BLaER1 (cell line): ENCODE data around the gene FCRLA.
"Not testable (repeated sequence)": the region's sequence is repeated elsewhere in the genome, so short reads cannot be mapped to it uniquely, and the experiment has no call there.

ENCODE experiments used
- H3K27ac ChIP-seq: shearing (Covaris generic); formaldehyde crosslinking; 2 replicates; pipeline ENCODE4 v1.8.1; 2022
- H3K27me3 ChIP-seq: shearing (Covaris generic); formaldehyde crosslinking; 2 replicates; pipeline ENCODE4 v1.8.1; 2022
- H3K36me3 ChIP-seq: shearing (Covaris generic); formaldehyde crosslinking; 2 replicates; pipeline ENCODE4 v1.8.1; 2022
- H3K4me1 ChIP-seq: shearing (Covaris generic); formaldehyde crosslinking; 2 replicates; pipeline ENCODE4 v1.8.1; 2022
- H3K4me2 ChIP-seq: shearing (Covaris generic); formaldehyde crosslinking; 2 replicates; pipeline ENCODE4 v1.8.1; 2022
- H3K4me3 ChIP-seq: shearing (Covaris generic); formaldehyde crosslinking; 2 replicates; pipeline ENCODE4 v1.8.1; 2022
- H3K9ac ChIP-seq: shearing (Covaris generic); formaldehyde crosslinking; 2 replicates; pipeline ENCODE4 v1.8.1; 2022
- H3K9me3 ChIP-seq: shearing (Covaris generic); formaldehyde crosslinking; 2 replicates; pipeline ENCODE4 v1.8.1; 2022
- H4K20me1 ChIP-seq: shearing (Covaris generic); formaldehyde crosslinking; 2 replicates; pipeline ENCODE4 v1.8.1; 2022
- Cebpa-rat ChIP-seq: shearing (Covaris generic); IDR thresholded peaks from 2 replicates; pipeline ENCODE4 v1.8.1; 2022

FCRLA gene

DNA sequence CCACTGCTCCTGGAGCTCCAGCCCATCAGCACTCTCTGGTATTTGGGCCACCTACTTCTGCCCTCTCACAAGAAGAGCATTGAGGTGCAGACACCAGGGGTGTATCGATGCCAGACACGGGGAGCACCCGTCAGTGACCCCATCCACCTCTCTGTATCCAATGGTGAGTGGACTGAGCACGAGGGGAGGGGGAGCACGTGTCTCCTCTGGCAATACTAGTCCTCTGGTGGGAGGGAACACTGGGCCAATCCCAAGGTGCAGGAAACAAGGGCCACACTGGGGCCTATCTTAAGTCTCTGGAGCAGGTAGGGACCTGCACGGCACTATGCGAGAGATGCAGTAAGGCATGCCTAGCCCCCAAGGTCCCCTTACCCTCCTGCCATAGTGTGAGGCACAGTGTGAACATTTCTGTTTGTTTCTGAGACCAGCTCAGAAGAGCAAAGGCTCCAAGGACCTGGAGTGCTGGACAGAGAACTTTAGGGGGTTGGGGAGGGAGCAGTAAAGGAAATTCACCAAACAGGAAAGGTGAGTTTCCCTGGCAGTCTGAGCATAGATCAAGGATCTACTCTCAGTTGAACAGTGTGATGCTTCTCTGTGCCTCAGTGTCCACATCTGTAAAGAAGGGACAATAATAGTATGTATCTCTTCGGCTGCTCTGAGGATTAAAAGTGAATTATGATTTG, 16.6 kb downstream of the FCRLA start:
- Histone ChIP-seq H3K4me1 (peaks cover 46% of the 10 kb centered on the region), H3K4me3 (no peak overlapping the region), H3K27ac (no peak overlapping the region), H3K9me3 (no peaks in the 10 kb centered on the region), H3K9ac (no peak overlapping the region), H3K4me2 (no peak overlapping the region), H4K20me1 (no peaks in the 10 kb centered on the region), H3K27me3 (no peaks in the 10 kb centered on the region), H3K36me3 (no peaks in the 10 kb centered on the region)
- TF ChIP-seq Cebpa-rat, result no peak

DNA sequence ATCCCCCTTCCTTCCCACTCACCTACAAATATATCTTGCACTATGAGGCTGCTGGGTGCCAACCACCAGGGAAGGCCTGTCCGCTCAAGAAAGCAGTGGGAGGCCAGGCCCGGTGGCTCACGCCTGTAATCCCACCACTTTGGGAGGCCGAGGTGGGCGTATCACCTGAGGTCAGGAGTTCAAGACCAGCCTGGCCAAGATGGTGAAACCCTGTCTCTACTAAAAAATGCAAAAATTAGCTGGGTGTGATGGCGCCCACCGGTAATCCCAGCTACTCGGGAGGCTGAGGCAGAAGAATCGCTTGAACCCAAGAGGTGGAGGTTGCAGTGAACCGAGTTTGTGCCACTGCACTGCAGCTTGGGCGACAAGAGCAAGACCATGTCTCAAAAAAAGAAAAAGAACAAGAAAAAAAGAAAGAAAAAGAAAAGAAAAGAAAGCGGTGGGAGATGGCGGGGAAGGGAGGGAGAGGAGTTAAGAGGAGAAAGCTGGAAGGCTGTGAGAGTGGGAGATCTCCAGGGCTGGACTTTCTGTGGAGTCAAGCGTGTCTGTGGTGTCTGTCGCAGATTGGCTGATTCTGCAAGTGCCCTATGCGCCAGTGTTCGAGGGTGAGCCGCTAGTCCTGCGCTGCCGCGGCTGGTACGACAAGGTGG, 18.4 kb downstream of the FCRLA start:
- not testable (repeated sequence) for H3K9me3 ChIP-seq, H4K20me1 ChIP-seq, H3K36me3 ChIP-seq, H3K27me3 ChIP-seq
- Histone ChIP-seq H3K4me2 (peak overlapping the region; percentile 96), H3K4me1 (peaks cover 28% of the 10 kb centered on the region), H3K9ac (peak overlapping the region; percentile 88), H3K27ac (peak overlapping the region; percentile 89), H3K4me3 (peak overlapping the region; percentile 89)

DNA sequence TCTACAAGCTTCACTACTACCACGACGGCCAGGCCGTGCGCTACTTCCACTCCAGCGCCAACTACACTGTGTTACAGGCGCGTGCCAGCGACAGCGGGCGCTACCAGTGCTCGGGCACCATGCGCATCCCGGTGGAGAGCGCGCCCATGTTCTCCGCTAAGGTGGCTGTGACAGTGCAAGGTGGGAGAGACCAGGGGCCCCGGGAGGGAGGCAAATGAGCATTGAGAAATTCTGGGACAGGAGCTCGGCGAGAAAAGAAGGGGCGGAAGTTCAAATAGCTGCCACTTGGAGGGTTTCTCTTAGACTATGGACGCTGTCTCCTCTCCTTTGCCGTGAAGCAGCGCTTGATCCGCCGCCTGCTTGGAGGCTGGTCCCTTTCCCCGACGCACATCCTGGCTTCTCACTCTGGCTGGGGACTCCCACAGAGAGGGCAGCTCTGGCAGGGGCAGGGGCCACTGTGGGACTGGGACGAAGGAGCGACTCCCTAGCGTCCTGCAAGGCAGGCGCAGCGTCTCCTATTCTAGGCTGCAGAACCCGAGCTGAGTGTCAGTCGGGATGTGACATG, 19.0 kb downstream of the FCRLA start:
- Histone ChIP-seq H3K4me2 (peak overlapping the region; percentile 96), H3K27me3 (no peaks in the 10 kb centered on the region), H3K9me3 (no peaks in the 10 kb centered on the region), H3K4me1 (peaks cover 26% of the 10 kb centered on the region), H3K27ac (peak overlapping the region; percentile 89), H3K36me3 (no peaks in the 10 kb centered on the region), H3K4me3 (peak overlapping the region; percentile 89), H3K9ac (peak overlapping the region; percentile 88), H4K20me1 (no peaks in the 10 kb centered on the region)
- no peak for TF ChIP-seq Cebpa-rat

- H3K4me2 ChIP-seq, result peak overlapping the region; percentile 96
- no peaks in the 10 kb centered on the region for H3K36me3 ChIP-seq
- peaks cover 26% of the 10 kb centered on the region for H3K4me1 ChIP-seq
- H3K9ac ChIP-seq, result peak overlapping the region; percentile 88
- no peaks in the 10 kb centered on the region for H4K20me1 ChIP-seq
- H3K9me3 ChIP-seq, result no peaks in the 10 kb centered on the region
- H3K27ac ChIP-seq, result peak overlapping the region; percentile 89
- no peak for TF ChIP-seq Cebpa-rat
- no peaks in the 10 kb centered on the region for H3K27me3 ChIP-seq
- peak overlapping the region; percentile 89 for H3K4me3 ChIP-seq
Measured at GRCh38 chr1:161726473-161727255, 19.6 kb downstream of the FCRLA start.

- H3K27me3 ChIP-seq, result no peaks in the 10 kb centered on the region
- TF ChIP-seq Cebpa-rat, result no peak
Measured at GRCh38 chr1:161727256-161727924, 20.4 kb downstream of the FCRLA start.

DNA sequence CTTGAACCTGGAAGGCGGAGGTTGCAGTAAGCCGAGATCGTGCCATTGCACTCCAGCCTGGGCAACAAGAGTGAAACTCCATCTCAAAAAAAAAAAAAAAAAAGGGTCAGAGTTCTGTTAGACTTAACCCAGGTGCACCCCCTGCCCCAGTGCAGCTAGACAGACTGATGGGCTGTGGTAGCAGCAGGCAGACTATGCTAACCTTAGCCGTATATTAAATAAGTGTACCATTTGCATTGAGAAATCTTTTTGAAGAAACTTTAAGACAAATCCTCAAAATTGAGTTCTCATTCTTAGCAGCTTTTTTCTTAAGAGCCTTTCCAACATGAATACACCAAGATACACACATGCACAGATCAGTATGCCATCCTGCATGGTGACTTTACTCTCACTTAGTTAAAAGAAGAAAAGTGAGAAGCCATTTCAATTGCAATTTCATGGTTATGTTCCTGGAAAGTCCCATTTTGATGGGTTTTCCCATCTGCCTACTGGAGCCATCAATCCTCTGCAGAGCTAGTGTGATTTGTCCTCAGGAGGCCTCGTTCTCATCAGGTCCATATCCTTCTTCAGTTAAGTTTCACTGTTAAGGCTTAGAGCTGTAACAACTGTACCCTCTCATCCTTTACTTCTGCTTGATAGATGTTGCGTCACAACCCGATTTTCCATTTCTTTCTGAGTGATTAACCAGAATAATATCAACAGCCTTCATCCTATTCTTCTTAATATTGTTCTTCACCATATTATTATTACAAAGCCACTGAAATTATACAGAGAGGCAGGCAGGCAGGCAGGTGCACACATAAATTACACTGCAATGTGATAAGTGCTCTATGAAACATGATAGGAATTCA, 21.6 kb downstream of the FCRLA start:
- H3K4me2 ChIP-seq, result no peak overlapping the region
- H4K20me1 ChIP-seq, result no peaks in the 10 kb centered on the region
- no peak for TF ChIP-seq Cebpa-rat
- no peaks in the 10 kb centered on the region for H3K9me3 ChIP-seq
- H3K36me3 ChIP-seq, result no peaks in the 10 kb centered on the region
- peaks cover 26% of the 10 kb centered on the region for H3K4me1 ChIP-seq
- no peaks in the 10 kb centered on the region for H3K27me3 ChIP-seq
- no peak overlapping the region for H3K9ac ChIP-seq
- no peak overlapping the region for H3K4me3 ChIP-seq
- no peak overlapping the region for H3K27ac ChIP-seq

More at GRCh38 chr1:161727256-161727924, 20.4 kb downstream of the FCRLA start:
- H3K4me2 ChIP-seq, result peak overlapping the region; percentile 96
- no peaks in the 10 kb centered on the region for H3K36me3 ChIP-seq
- peak overlapping the region; percentile 89 for H3K4me3 ChIP-seq
- no peaks in the 10 kb centered on the region for H3K9me3 ChIP-seq
- H3K9ac ChIP-seq, result peak overlapping the region; percentile 77
- peak overlapping the region; percentile 75 for H3K27ac ChIP-seq
- H4K20me1 ChIP-seq, result no peaks in the 10 kb centered on the region
- peaks cover 26% of the 10 kb centered on the region for H3K4me1 ChIP-seq

- TF ChIP-seq Cebpa-rat, result no peak
Measured at GRCh38 chr1:161730050-161730564, 23.1 kb downstream of the FCRLA start.

DNA sequence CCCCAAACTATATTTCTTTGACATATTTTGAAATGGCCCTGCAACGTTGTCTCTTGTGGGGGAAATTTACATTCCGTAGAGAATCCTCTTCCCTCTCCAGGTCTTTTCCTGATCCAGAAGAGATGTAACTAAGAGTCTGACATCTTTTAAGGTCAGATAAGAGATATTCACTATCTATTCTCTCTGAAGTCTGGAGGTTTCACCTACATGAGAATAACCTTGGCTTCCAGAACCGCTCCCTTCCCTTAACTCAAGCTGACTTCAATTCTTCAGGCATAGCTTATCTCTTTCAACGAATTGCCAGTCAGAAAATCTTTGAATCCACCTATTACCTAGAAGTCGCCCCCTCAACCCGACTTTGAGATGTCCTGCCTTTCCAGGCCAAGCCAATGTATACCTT, 24.2 kb downstream of the FCRLA start:
- H3K36me3 ChIP-seq, result no peaks in the 10 kb centered on the region
- H3K4me2 ChIP-seq, result no peak overlapping the region
- no peaks in the 10 kb centered on the region for H3K27me3 ChIP-seq
- no peak overlapping the region for H3K9ac ChIP-seq
- H3K4me1 ChIP-seq, result peaks cover 11% of the 10 kb centered on the region
- no peak overlapping the region for H3K4me3 ChIP-seq
- TF ChIP-seq Cebpa-rat, result no peak
- H4K20me1 ChIP-seq, result no peaks in the 10 kb centered on the region
- H3K9me3 ChIP-seq, result no peaks in the 10 kb centered on the region
- no peak overlapping the region for H3K27ac ChIP-seq

More at GRCh38 chr1:161730050-161730564, 23.1 kb downstream of the FCRLA start:
- no peaks in the 10 kb centered on the region for H4K20me1 ChIP-seq
- no peak overlapping the region for H3K27ac ChIP-seq
- H3K9me3 ChIP-seq, result no peaks in the 10 kb centered on the region
- peaks cover 19% of the 10 kb centered on the region for H3K4me1 ChIP-seq
- no peak overlapping the region for H3K4me2 ChIP-seq
- H3K27me3 ChIP-seq, result no peaks in the 10 kb centered on the region
- H3K4me3 ChIP-seq, result no peak overlapping the region
- no peaks in the 10 kb centered on the region for H3K36me3 ChIP-seq
- no peak overlapping the region for H3K9ac ChIP-seq
